Measurements from ENCODE around the gene CHDH. TPM values are rescaled to one million over a fixed set of nuclear protein-coding genes. Genes with fewer than 3 reads are reported as not detected.

Gene CHDH
- total RNA-seq, 2 experiments from 2014 or later, result 0.03 to 2.3 TPM

GRCh38 chr3:53813876-53814275 lies 32.3 kb downstream of the CHDH start:
- Histone ChIP-seq H3K4me1 (ENCODE audit: insufficient read depth, low read length, poor library complexity, severe bottlenecking) (no peaks in the 10 kb centered on the region), H3K36me3 (ENCODE audit: insufficient read depth, low read length) (no peaks in the 10 kb centered on the region), H3K4me3 (ENCODE audit: low read depth, low read length, poor library complexity, severe bottlenecking) (no peak overlapping the region), H4K20me1 (ENCODE audit: insufficient read depth, low read length) (no peaks in the 10 kb centered on the region), H3K4me2 (ENCODE audit: low read length) (no peak overlapping the region), H3K27ac (ENCODE audit: low read depth, low read length, poor library complexity, severe bottlenecking) (no peak overlapping the region), H3K9me3 (ENCODE audit: low read length) (no peaks in the 10 kb centered on the region), H2AFZ (ENCODE audit: low read length) (no peak overlapping the region), H3K9me2 (ENCODE audit: insufficient read depth, low read length) (no peaks in the 10 kb centered on the region), H3K79me2 (ENCODE audit: insufficient read depth, low read depth, low read length) (no peaks in the 10 kb centered on the region)
- CTCF ChIA-PET (ENCODE audit: unreplicated experiment), result no interaction called here
- POLR2A ChIA-PET, result no interaction called here
- no TSS peak for BruUV-seq (replicated peaks)
- intact Hi-C loops (cut with micrococcal nuclease; ENCODE audit: unreplicated experiment), result no loop called here
- no peak for TF ChIP-seq EZH2phosphoT487 (IDR thresholded peaks at IDR 0.05; ENCODE audit: borderline replicate concordance, low read depth, low read length)
- TF ChIP-seq CTCF (conservative IDR thresholded peaks at IDR 0.05; ENCODE audit: low read length), result no peak
- DNase-seq (ENCODE audit: low spot score), result no peak

- TF ChIP-seq EZH2phosphoT487 (IDR thresholded peaks at IDR 0.05; ENCODE audit: borderline replicate concordance, low read depth, low read length), result no peak
- no peak for TF ChIP-seq CTCF (conservative IDR thresholded peaks at IDR 0.05; ENCODE audit: low read length)
- ChIA-PET CTCF (ENCODE audit: unreplicated experiment) (no interaction called here), POLR2A (no interaction called here)
- H3K9me3 ChIP-seq (ENCODE audit: low read length), result no peaks in the 10 kb centered on the region
- H3K4me2 ChIP-seq (ENCODE audit: low read length), result no peak overlapping the region
- no peaks in the 10 kb centered on the region for H4K20me1 ChIP-seq (ENCODE audit: insufficient read depth, low read length)
- H2AFZ ChIP-seq (ENCODE audit: low read length), result no peak overlapping the region
- intact Hi-C loops (cut with micrococcal nuclease; ENCODE audit: unreplicated experiment), result no loop called here
- no TSS peak for BruUV-seq (replicated peaks)
- no peaks in the 10 kb centered on the region for H3K4me1 ChIP-seq (ENCODE audit: insufficient read depth, low read length, poor library complexity, severe bottlenecking)
- no peaks in the 10 kb centered on the region for H3K79me2 ChIP-seq (ENCODE audit: insufficient read depth, low read depth, low read length)
- DNase-seq (ENCODE audit: low spot score), result no peak
- no peaks in the 10 kb centered on the region for H3K9me2 ChIP-seq (ENCODE audit: insufficient read depth, low read length)
- no peak overlapping the region for H3K4me3 ChIP-seq (ENCODE audit: low read depth, low read length, poor library complexity, severe bottlenecking)
- no peaks in the 10 kb centered on the region for H3K36me3 ChIP-seq (ENCODE audit: insufficient read depth, low read length)
- no peak overlapping the region for H3K27ac ChIP-seq (ENCODE audit: low read depth, low read length, poor library complexity, severe bottlenecking)
These were observed 33.0 kb downstream of the CHDH start for GRCh38 chr3:53813229-53813628.

- Histone ChIP-seq H3K4me3 (ENCODE audit: low read depth, low read length, poor library complexity, severe bottlenecking) (no peak overlapping the region), H4K20me1 (ENCODE audit: insufficient read depth, low read length) (no peaks in the 10 kb centered on the region), H3K36me3 (ENCODE audit: insufficient read depth, low read length) (no peaks in the 10 kb centered on the region), H3K4me1 (ENCODE audit: insufficient read depth, low read length, poor library complexity, severe bottlenecking) (no peaks in the 10 kb centered on the region), H3K9me2 (ENCODE audit: insufficient read depth, low read length) (no peaks in the 10 kb centered on the region), H3K9me3 (ENCODE audit: low read length) (no peaks in the 10 kb centered on the region), H3K79me2 (ENCODE audit: insufficient read depth, low read depth, low read length) (no peaks in the 10 kb centered on the region), H2AFZ (ENCODE audit: low read length) (no peak overlapping the region), H3K4me2 (ENCODE audit: low read length) (no peak overlapping the region), H3K27ac (ENCODE audit: low read depth, low read length, poor library complexity, severe bottlenecking) (no peak overlapping the region)
- ChIA-PET POLR2A (no interaction called here), CTCF (ENCODE audit: unreplicated experiment) (no interaction called here)
- intact Hi-C loops (cut with micrococcal nuclease; ENCODE audit: unreplicated experiment), result no loop called here
- no peak for DNase-seq (ENCODE audit: low spot score)
- BruUV-seq (replicated peaks), result no TSS peak
- no peak for TF ChIP-seq CTCF (conservative IDR thresholded peaks at IDR 0.05; ENCODE audit: low read length)
- TF ChIP-seq EZH2phosphoT487 (IDR thresholded peaks at IDR 0.05; ENCODE audit: borderline replicate concordance, low read depth, low read length), result no peak
These were observed 33.8 kb downstream of the CHDH start for GRCh38 chr3:53812434-53812833.
